Small intestine (tissue), 7 donors: ENCODE data around the gene RGS3. TPM values are rescaled to one million over a fixed set of nuclear protein-coding genes. Genes with fewer than 3 reads are reported as not detected.

Experiments
- DNase-seq, 2 donors: peaks; one replicate each; pipeline versions ENCODE4 v3.0.0 to v3.0.0-alpha.2; 2013
- FAIRE-seq: peaks from 2 replicates; lab custom pipeline; 2012; peaks lifted over from hg19 to GRCh38; lab: Jason Lieb, UNC
- H3K27ac ChIP-seq, 3 donors: one replicate each; pipeline ENCODE4 v1.5.1; 2013; ENCODE audit warnings: low read length in 2 of 3, mild to moderate bottlenecking in 2 of 3, control low read depth in 1 of 3, inconsistent platforms in 1 of 3, low read depth in 1 of 3, moderate library complexity in 1 of 3
- H3K27me3 ChIP-seq, 3 donors: one replicate each; pipeline ENCODE4 v1.6.1; 2013; ENCODE audit warnings: low read length in 3 of 3, inconsistent platforms in 1 of 3; ENCODE audit not compliant: control insufficient read depth in 3 of 3, insufficient read depth in 3 of 3
- H3K36me3 ChIP-seq, 3 donors: one replicate each; pipeline ENCODE4 v1.6.1; 2013; ENCODE audit warnings: low read length in 3 of 3, inconsistent platforms in 1 of 3, low read depth in 1 of 3, mild to moderate bottlenecking in 1 of 3, moderate library complexity in 1 of 3; ENCODE audit not compliant: control insufficient read depth in 3 of 3, insufficient read depth in 2 of 3
- H3K4me1 ChIP-seq, 3 donors: one replicate each; pipeline ENCODE4 v1.6.1; 2013; ENCODE audit warnings: low read length in 2 of 3, inconsistent platforms in 1 of 3, low read depth in 1 of 3, mild to moderate bottlenecking in 1 of 3, moderate library complexity in 1 of 3; ENCODE audit not compliant: control insufficient read depth in 3 of 3, insufficient read depth in 2 of 3
- H3K4me3 ChIP-seq, 3 donors: one replicate each; pipeline ENCODE4 v1.5.1; 2013; ENCODE audit warnings: low read length in 3 of 3, control low read depth in 1 of 3, inconsistent platforms in 1 of 3, low read depth in 1 of 3, mild to moderate bottlenecking in 1 of 3, moderate library complexity in 1 of 3
- H3K9me3 ChIP-seq, 2 donors: one replicate each; pipeline ENCODE4 v1.6.1; 2013; ENCODE audit warnings: low read depth in 1 of 2, low read length in 1 of 2; ENCODE audit not compliant: control insufficient read depth in 2 of 2, insufficient read depth in 1 of 2
- WGBS, 3 donors: extraction: QIAGEN DNeasy Blood & Tissue Kit; methylation state at CpG; one replicate each; pipeline ENCODE4 v1.1.7; 2013; 5-methylcytosine and 5-hydroxymethylcytosine counted together
- polyA plus RNA-seq, 4 donors: library from polyadenylated mRNA; stranded (reverse) in 3 of 4; unstranded in 1 of 4; fragments of 200-250 nt in 3 of 4; fragments of 120-200 nt in 1 of 4; gene quantifications; one replicate each; pipeline versions ENCODE4 v1.2.1 to v1.2.3, GENCODE V29; 2013
- donor health status: healthy with polysubstance abuse.
- donor health status: control.
- donor health status: control.
- donor health status: Bipolar disorder and iron deficiency.
- donor health status: healthy.

The RGS3 gene
- polyA plus RNA-seq, 4 donors = 23.0 to 37.0 (median 26.4) TPM

DNA sequence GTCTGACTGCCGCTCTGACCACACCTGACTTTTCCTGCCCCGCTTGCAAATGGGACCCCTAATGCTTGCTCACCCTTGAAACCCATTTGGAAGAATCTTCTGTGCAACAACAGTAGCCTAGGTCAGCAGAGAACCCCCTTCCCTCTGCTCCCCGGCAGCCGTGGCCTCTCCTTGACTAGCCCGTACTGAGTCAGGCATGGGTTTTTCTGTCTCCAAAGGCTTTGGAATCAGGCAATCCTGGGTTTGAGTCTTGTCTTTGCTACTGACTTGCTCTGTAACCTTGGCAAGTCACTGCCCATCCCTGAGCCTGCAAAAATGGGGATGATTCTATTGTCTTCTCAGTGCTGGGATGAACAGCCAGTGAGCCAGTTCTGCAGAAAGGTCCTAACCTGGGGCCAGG, 135.4 kb downstream of the RGS3 start:
- Histone ChIP-seq H3K36me3 (peaks cover 12 to 55% (median 20%) of the 10 kb centered on the region in 3 donors), H3K4me3 (no peak overlapping the region), H3K27me3 (no peaks in the 10 kb centered on the region), H3K27ac (no peak overlapping the region), H3K4me1 (peaks cover 2 to 27% (median 3%) of the 10 kb centered on the region in 3 donors), H3K9me3 (no peaks in the 10 kb centered on the region)
- 87 to 93% (median 88%) methylated on average over 5 of the region's 5 CpGs for WGBS, 3 donors
- FAIRE-seq (no peak), DNase-seq (no peak)

- no peaks in the 10 kb centered on the region for H3K9me3 ChIP-seq
- H3K27me3 ChIP-seq = no peaks in the 10 kb centered on the region
- H3K4me1 ChIP-seq = peaks cover 2 to 20% (median 3%) of the 10 kb centered on the region in 3 donors
- peaks cover 12 to 50% (median 20%) of the 10 kb centered on the region in 3 donors for H3K36me3 ChIP-seq
- WGBS, 3 donors = 78 to 96% (median 95%) methylated on average over 5 of the region's 5 CpGs
- FAIRE-seq (no peak), DNase-seq (no peak)
- H3K4me3 ChIP-seq = no peak overlapping the region
- H3K27ac ChIP-seq = no peak overlapping the region
These were observed 136.1 kb downstream of the RGS3 start for GRCh38 chr9:113599646-113600022.

- H3K27ac ChIP-seq = no peak overlapping the region
- no peaks in the 10 kb centered on the region for H3K9me3 ChIP-seq
- H3K4me1 ChIP-seq = peaks cover 2 to 19% (median 3%) of the 10 kb centered on the region in 3 donors
- WGBS, 3 donors = 80 to 86% (median 82%) methylated on average over 12 of the region's 12 CpGs
- FAIRE-seq = no peak
- no peak for DNase-seq
- peaks cover 12 to 44% (median 20%) of the 10 kb centered on the region in 3 donors for H3K36me3 ChIP-seq
- H3K27me3 ChIP-seq = no peaks in the 10 kb centered on the region
- H3K4me3 ChIP-seq = no peak overlapping the region
These were observed 136.7 kb downstream of the RGS3 start for GRCh38 chr9:113600023-113600823.

GRCh38 chr9:113600871-113601614, 137.5 kb downstream of the RGS3 start:
- WGBS, 3 donors = 62 to 66% (median 64%) methylated on average over 5 of the region's 5 CpGs
- H3K27ac ChIP-seq = no peak overlapping the region
- no peak for DNase-seq
- no peaks in the 10 kb centered on the region for H3K27me3 ChIP-seq
- FAIRE-seq = no peak
- H3K9me3 ChIP-seq = no peaks in the 10 kb centered on the region
- peaks cover 2 to 19% (median 3%) of the 10 kb centered on the region in 3 donors for H3K4me1 ChIP-seq
- peaks cover 12 to 36% (median 15%) of the 10 kb centered on the region in 3 donors for H3K36me3 ChIP-seq
- H3K4me3 ChIP-seq = no peak overlapping the region

DNA sequence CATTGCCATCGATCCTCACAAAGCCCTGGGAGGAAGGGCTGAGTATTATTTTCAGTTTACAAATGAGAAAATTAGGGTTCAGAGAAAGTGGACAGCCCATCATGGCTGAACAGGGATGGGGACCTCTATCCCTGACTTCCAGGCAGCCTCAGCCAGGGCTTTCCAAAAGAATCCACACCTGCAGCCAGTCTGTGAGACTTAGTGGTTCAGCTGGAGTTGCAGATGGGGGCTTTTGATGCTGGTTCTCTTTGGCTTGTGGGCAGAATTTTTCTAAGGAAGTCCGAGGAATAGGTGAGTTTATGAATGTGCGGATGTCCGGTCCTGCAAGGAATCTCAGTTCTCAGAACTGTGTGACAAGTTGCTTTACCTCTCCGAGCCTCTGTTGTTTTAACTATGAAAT, 138.1 kb downstream of the RGS3 start:
- DNase-seq (no peak), FAIRE-seq (no peak)
- peaks cover 7 to 30% (median 10%) of the 10 kb centered on the region in 3 donors for H3K36me3 ChIP-seq
- peak overlapping the region in 1 of 3 donors; percentile 2 for H3K27ac ChIP-seq
- no peak overlapping the region for H3K4me3 ChIP-seq
- H3K9me3 ChIP-seq = no peaks in the 10 kb centered on the region
- 83 to 89% (median 85%) methylated on average over 5 of the region's 5 CpGs for WGBS, 3 donors
- peaks cover 2 to 19% (median 3%) of the 10 kb centered on the region in 3 donors for H3K4me1 ChIP-seq
- H3K27me3 ChIP-seq = no peaks in the 10 kb centered on the region

- Histone ChIP-seq H3K27me3 (no peaks in the 10 kb centered on the region), H3K9me3 (no peaks in the 10 kb centered on the region), H3K4me1 (peaks cover 2 to 19% (median 3%) of the 10 kb centered on the region in 3 donors), H3K36me3 (peaks cover 2 to 23% (median 3%) of the 10 kb centered on the region in 3 donors), H3K27ac (peak overlapping the region in 1 of 3 donors; percentile 2), H3K4me3 (no peak overlapping the region)
- peak in 1 of 2 donors; percentile 79 for DNase-seq
- 23 to 36% (median 25%) methylated on average over 17 of the region's 17 CpGs for WGBS, 3 donors
- no peak for FAIRE-seq
These were observed 138.9 kb downstream of the RGS3 start for GRCh38 chr9:113602126-113603047.

GRCh38 chr9:113603048-113603375, 139.5 kb downstream of the RGS3 start:
- peaks cover 0 to 17% (median 2%) of the 10 kb centered on the region in 3 donors for H3K36me3 ChIP-seq
- H3K4me3 ChIP-seq = no peak overlapping the region
- H3K27ac ChIP-seq = no peak overlapping the region
- FAIRE-seq = no peak
- H3K9me3 ChIP-seq = no peaks in the 10 kb centered on the region
- 43 to 79% (median 48%) methylated on average over 8 of the region's 8 CpGs for WGBS, 3 donors
- peaks cover 2 to 19% (median 3%) of the 10 kb centered on the region in 3 donors for H3K4me1 ChIP-seq
- H3K27me3 ChIP-seq = no peaks in the 10 kb centered on the region
- no peak for DNase-seq

DNA sequence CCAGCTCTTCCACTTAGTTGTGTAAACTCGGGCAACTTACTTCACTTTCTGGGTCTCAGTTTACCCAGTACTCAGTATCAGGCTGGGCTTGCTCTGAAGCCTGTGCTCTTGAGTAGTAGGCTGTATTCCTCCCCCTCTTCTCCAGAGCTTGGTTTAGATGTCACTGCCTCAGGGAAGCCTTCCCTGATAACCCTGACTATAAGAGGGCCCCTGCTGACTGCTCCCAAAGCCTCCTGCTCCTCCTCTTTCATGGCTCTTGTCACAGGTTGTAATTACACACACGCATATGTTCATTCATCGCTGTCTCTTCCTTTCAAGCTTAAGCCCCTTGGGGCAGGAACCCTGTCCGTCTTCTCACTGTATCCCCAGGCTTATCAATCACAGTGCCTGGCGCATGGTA, 140.2 kb downstream of the RGS3 start:
- no peaks in the 10 kb centered on the region for H3K9me3 ChIP-seq
- 90 to 95% (median 94%) methylated on average over 5 of the region's 5 CpGs for WGBS, 3 donors
- peaks cover 2 to 19% (median 3%) of the 10 kb centered on the region in 3 donors for H3K4me1 ChIP-seq
- peaks cover 0 to 9% (median 2%) of the 10 kb centered on the region in 3 donors for H3K36me3 ChIP-seq
- no peak overlapping the region for H3K27ac ChIP-seq
- FAIRE-seq (no peak), DNase-seq (no peak)
- no peaks in the 10 kb centered on the region for H3K27me3 ChIP-seq
- H3K4me3 ChIP-seq = no peak overlapping the region
